H1 (cell line): ENCODE measurements around the gene SEC61G. TPM values are rescaled to one million over a fixed set of nuclear protein-coding genes. Genes with fewer than 3 reads are reported as not detected.
A peak's percentile ranks its signal among the peaks of the same experiment; 100 is the strongest.

ENCODE experiments used
- CHD1 ChIP-seq: IDR thresholded peaks from 2 replicates; pipeline ENCODE4 v1.6.1; 2012; ENCODE audit warnings: low read depth, low read length, improper control_type of control experiment
- KDM4A ChIP-seq: IDR thresholded peaks from one replicate; pipeline ENCODE4 v1.7.1; 2012; ENCODE audit warnings: low read depth, mild to moderate bottlenecking, moderate library complexity, low read length, inconsistent platforms; ENCODE audit not compliant: severe bottlenecking
- KDM5A ChIP-seq: fragments of 200-600 bp; IDR thresholded peaks from 2 replicates; pipeline ENCODE4 v1.7.1; 2012; ENCODE audit warnings: mild to moderate bottlenecking, low read length, inconsistent platforms, mixed read lengths
- POLR2AphosphoS5 ChIP-seq: IDR thresholded peaks from 2 replicates; pipeline ENCODE4 v1.6.1; 2011; ENCODE audit warnings: low read depth, low read length
- SIN3A ChIP-seq, 2 experiments: IDR thresholded peaks in 1 of 2; conservative IDR thresholded peaks in 1 of 2; 2 replicates each; pipeline ENCODE4 v1.6.1; 2011 to 2012; ENCODE audit warnings: low read length in 2 of 2, improper control_type of control experiment in 1 of 2, low read depth in 1 of 2, mild to moderate bottlenecking in 1 of 2
- SIRT6 ChIP-seq: IDR thresholded peaks from one replicate; pipeline ENCODE4 v1.7.1; 2012; ENCODE audit warnings: low read length, inconsistent platforms
- SP1 ChIP-seq: IDR thresholded peaks from 2 replicates; pipeline ENCODE4 v1.6.1; 2011; ENCODE audit warnings: low read depth, low read length
- TAF7 ChIP-seq: optimal IDR thresholded peaks from 2 replicates; pipeline ENCODE3; 2011; ENCODE audit warnings: low read depth, mild to moderate bottlenecking, inconsistent platforms, low read length, moderate library complexity, borderline replicate concordance
- polyA plus RNA-seq, 7 experiments: library from polyadenylated mRNA; depleted of rRNA in 3 of 7; stranded (reverse) in 5 of 7; unstranded in 2 of 7; fragments of >200 nt in 5 of 7; fragments of 200-250 nt in 2 of 7; gene quantifications; 1 replicate in 5 of 7; 2 replicates in 1 of 7; 4 replicates in 1 of 7; pipeline versions ENCODE4 v1.2.1 to v1.2.3, GENCODE V29; 2011 to 2013; ENCODE audit warnings: missing spikeins in 2 of 7, mixed read lengths in 2 of 7
- total RNA-seq: library from RNA; stranded (reverse); fragmentation: NEBNext Ultra II Directional; extraction: Animal tissue kit (Norgen Biotek cat#: 25700); gene quantifications from 2 replicates; pipeline ENCODE4 v1.2.1, GENCODE V29; 2021

Gene SEC61G
- total and polyA plus RNA-seq, 2 of the 8 experiments (the other 6 are each of a cell fraction or from before 2014, with no cell fraction given): 142 to 274 TPM

- no peak for TF ChIP-seq SIRT6
- TF ChIP-seq CHD1: no peak
- peak; percentile 72 for TF ChIP-seq SP1
- TF ChIP-seq POLR2AphosphoS5: peak; percentile 83
- TF ChIP-seq KDM4A: peak; percentile 65
- TF ChIP-seq KDM5A: no peak
- peak; percentile 21 to 57; a peak in 1 of 4 replicates for TF ChIP-seq SIN3A (conservative IDR thresholded peaks at IDR 0.05 in 1 of 2, IDR thresholded peaks at IDR 0.05 in 1 of 2; ENCODE audit: low read depth in 1 of 2, low read length in 2 of 2)
- peak; percentile 77 for TF ChIP-seq TAF7
- TF ChIP-seq, all 59 proteins: peak for 18
Measured at GRCh38 chr7:54758702-54759592, at the start of gene SEC61G (continued).
